NB4 (cell line): ENCODE results near the gene CNPY1.

Experiments
- DNase-seq: peaks from one replicate; pipeline ENCODE4 v3.0.0; 2010; ENCODE audit warnings: low read depth
- H3K4me3 ChIP-seq: one replicate; pipeline ENCODE4 v1.5.1; 2011; ENCODE audit warnings: mild to moderate bottlenecking, low read depth, low read length, moderate library complexity
- MYC ChIP-seq: IDR thresholded peaks from 2 replicates; pipeline ENCODE4 v1.6.1; 2011; ENCODE audit warnings: low read depth, low read length
- POLR2A ChIP-seq: IDR thresholded peaks from 2 replicates; pipeline ENCODE4 v1.6.1; 2011; ENCODE audit warnings: mild to moderate bottlenecking; ENCODE audit not compliant: insufficient read length; ENCODE audit errors: extremely low read depth
- TF ChIP-seq, protein P1 (sequence below): IDR thresholded peaks from 2 replicates; pipeline ENCODE4 v1.6.1; 2011; ENCODE audit warnings: low read depth, low read length
- TF ChIP-seq, protein P2 (sequence below): IDR thresholded peaks from one replicate; pipeline ENCODE4 v1.5.1; 2012; ENCODE audit warnings: low read depth, low read length

Gene CNPY1

DNA sequence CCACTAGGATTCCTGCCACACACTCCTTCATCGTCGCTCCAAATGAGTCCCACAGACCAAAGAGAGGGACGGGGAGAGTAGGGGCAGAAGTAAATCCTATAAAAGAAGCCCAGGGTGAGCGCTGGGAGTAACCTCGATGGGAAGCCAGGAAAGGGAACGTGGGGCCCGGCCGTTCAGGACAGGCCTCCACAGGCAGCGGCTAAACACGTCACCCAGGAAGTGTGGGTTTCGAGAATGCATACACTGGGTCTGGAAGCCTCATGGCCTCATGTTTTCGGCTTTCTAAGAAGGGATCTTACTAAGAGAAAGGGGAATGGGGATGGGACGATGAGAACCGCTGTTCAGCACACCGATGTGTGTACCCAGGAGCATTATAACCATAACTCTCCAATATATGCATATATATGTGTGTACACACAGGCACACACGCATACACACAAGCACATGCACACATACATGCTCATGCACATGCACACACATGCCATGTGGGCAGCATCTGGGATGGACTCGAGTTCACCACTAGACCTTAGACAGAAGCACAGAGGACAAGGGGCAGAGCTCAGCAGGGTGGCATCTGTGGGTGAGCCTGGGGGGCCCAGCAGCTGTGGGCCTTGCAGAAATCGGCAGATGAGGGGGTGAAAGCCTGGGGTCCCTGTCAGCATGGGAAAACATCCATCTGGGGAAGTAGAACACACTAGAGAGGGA lies 14.8 kb upstream of the CNPY1 start:
- no peak for DNase-seq
- no peak for TF ChIP-seq POLR2A
- TF ChIP-seq, protein P1, sequence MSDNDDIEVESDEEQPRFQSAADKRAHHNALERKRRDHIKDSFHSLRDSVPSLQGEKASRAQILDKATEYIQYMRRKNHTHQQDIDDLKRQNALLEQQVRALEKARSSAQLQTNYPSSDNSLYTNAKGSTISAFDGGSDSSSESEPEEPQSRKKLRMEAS, result 0 out of 2 replicates have a peak, but pooled peaks have one; percentile 23
- no peak for TF ChIP-seq MYC
- TF ChIP-seq, protein P2, sequence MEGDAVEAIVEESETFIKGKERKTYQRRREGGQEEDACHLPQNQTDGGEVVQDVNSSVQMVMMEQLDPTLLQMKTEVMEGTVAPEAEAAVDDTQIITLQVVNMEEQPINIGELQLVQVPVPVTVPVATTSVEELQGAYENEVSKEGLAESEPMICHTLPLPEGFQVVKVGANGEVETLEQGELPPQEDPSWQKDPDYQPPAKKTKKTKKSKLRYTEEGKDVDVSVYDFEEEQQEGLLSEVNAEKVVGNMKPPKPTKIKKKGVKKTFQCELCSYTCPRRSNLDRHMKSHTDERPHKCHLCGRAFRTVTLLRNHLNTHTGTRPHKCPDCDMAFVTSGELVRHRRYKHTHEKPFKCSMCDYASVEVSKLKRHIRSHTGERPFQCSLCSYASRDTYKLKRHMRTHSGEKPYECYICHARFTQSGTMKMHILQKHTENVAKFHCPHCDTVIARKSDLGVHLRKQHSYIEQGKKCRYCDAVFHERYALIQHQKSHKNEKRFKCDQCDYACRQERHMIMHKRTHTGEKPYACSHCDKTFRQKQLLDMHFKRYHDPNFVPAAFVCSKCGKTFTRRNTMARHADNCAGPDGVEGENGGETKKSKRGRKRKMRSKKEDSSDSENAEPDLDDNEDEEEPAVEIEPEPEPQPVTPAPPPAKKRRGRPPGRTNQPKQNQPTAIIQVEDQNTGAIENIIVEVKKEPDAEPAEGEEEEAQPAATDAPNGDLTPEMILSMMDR, result no peak
- no peak overlapping the region for H3K4me3 ChIP-seq

DNA sequence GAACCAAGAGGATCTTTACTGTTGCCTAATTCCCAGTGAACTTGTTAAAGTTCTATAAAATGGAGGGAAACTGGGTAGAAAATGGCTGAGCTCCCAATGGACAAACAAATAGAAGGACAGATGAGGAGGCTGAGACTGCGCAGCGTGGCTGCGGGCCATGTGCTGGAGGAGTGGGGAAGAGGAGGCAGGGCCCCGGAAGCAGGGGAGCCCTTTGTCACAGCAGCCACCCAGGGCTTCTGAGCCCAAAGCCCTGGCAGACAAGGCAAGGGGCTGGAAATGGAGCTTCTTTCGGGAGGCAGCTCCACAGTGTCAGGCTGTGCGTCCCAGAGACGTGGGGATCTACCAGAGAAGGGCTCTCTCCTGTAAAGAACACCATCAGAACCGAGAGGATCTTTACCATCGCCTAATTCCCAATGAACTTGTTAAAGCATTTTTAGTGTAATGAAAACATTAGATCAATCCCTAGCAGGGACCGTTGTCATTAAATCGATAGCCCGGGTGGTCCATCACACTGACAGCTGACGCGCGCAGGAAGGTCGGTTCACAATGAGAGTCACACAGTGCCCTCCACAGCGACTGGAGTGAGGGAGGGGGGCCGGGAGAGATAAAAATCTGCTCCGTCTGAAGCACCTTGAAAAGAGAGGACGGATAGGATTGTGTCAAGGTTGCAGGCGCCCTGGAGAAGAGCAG lies 14.0 kb upstream of the CNPY1 start:
- DNase-seq, result no peak
- TF ChIP-seq MYC, result no peak
- no peak for TF ChIP-seq POLR2A
- TF ChIP-seq, protein P1, result no peak
- TF ChIP-seq, protein P2, result no peak

DNA sequence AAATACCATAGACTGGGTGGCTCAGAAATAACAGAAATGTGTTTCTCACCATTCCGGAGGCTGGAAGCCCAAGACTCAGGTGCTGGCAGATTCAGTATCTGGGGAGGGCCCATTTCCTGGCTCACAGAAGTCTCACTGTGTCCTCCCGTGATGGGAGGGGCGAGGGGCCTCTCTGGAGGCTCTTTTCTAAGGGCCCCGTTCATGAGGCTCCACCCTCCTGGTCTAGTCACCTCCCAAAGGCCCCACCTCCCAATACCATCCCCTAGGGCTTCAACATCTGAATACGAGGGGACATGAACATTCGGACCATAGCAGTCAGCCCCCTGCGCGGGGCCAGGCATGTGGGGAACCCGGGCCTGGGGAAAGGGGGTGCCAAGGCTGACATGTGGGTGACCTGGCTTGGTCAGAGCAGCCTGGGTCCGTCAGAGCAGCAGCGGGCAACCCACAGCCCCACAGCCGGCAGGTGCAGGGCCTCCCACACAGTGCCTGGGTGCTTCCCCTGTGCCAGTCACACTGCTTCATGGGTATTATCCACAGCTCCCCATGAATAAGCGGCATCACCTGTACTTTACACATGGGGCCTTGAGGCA lies 13.3 kb upstream of the CNPY1 start:
- TF ChIP-seq, protein P1, result no peak
- no peak for TF ChIP-seq MYC
- TF ChIP-seq, protein P2, result no peak
- no peak for TF ChIP-seq POLR2A
- no peak for DNase-seq
- no peak overlapping the region for H3K4me3 ChIP-seq

More for the DNA sequence above, 14.0 kb upstream of the CNPY1 start:
- H3K4me3 ChIP-seq, result no peak overlapping the region

DNA sequence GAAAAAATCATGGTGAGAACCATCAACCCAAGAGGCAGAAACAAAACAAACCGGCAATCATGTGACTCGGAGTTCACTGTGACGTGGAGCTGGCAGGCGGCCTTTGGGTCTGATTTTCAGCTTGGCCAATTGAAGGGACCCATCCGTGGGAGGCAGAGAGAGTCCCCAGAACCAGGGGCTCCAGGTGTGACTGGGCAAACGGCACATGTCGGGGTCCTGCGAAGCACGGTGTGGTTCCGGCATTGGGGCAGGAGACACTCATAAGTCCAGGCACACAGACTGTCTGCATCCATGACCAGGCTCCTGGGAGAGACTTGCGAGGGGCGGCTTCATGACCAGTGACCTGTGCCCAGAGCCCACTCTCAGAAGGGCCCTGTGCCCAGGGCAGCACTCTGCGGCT lies 12.6 kb upstream of the CNPY1 start:
- no peak for DNase-seq
- TF ChIP-seq, protein P1, result no peak
- TF ChIP-seq MYC (no peak), POLR2A (no peak)
- TF ChIP-seq, protein P2, result no peak
- no peak overlapping the region for H3K4me3 ChIP-seq

DNA sequence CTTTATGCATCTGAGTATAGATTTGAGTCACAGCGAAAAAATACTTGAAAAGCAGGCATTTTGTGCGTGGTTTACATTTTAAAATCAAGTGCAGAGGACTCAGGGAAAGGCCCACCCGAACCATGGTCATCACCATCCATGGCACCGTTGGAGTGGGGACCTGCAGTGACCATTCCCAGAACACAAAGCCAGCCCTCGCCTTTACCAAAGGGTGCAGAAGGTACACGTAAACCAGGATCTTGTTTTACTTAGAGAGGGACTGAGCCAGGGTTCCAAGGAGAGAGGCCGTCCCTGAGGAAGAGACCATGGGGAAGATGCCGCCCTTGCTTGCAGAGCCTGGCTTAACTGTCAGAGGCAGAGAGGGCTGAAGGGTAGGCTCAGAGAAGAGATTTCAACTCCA lies 12.0 kb upstream of the CNPY1 start:
- TF ChIP-seq, protein P1, result no peak
- TF ChIP-seq, protein P2, result no peak
- no peak for TF ChIP-seq MYC
- TF ChIP-seq POLR2A, result no peak
- H3K4me3 ChIP-seq, result no peak overlapping the region
- DNase-seq, result no peak
